ENCODE data around the gene INTS14. TPM values are rescaled to one million over a fixed set of nuclear protein-coding genes. Genes with fewer than 3 reads are reported as not detected.

Gene INTS14
- total RNA-seq, 1 donor from 2014 or later = 32.0 TPM

- Histone ChIP-seq H3K36me3 (peaks cover 97% of the 10 kb centered on the region), H3K4me1 (no peaks in the 10 kb centered on the region), H3K9me3 (no peaks in the 10 kb centered on the region), H3K27ac (no peak overlapping the region), H3K4me3 (no peak overlapping the region), H3K27me3 (no peaks in the 10 kb centered on the region)
- DNase-seq (no peak), ATAC-seq (no peak)
- intact Hi-C loops (cut with DNase I) = no loop called here
- TF ChIP-seq CTCF (IDR thresholded peaks at IDR 0.05) = peak; percentile 15
These were observed 15.0 kb downstream of the INTS14 start for GRCh38 chr15:65595960-65596359.

- Histone ChIP-seq H3K27ac (no peak overlapping the region), H3K9me3 (no peaks in the 10 kb centered on the region), H3K36me3 (peaks cover 90% of the 10 kb centered on the region), H3K27me3 (no peaks in the 10 kb centered on the region), H3K4me1 (no peaks in the 10 kb centered on the region), H3K4me3 (no peak overlapping the region)
- no peak for TF ChIP-seq CTCF (IDR thresholded peaks at IDR 0.05)
- no peak for ATAC-seq
- no peak for DNase-seq
- intact Hi-C loops (cut with DNase I) = no loop called here
These were observed 23.8 kb downstream of the INTS14 start for GRCh38 chr15:65587094-65587493.

GRCh38 chr15:65584241-65584640, 26.7 kb downstream of the INTS14 start:
- peaks cover 91% of the 10 kb centered on the region for H3K36me3 ChIP-seq
- peak overlapping the region; percentile 33 for H3K27ac ChIP-seq
- no peak for ATAC-seq
- H3K4me1 ChIP-seq = no peaks in the 10 kb centered on the region
- H3K9me3 ChIP-seq = no peaks in the 10 kb centered on the region
- TF ChIP-seq CTCF (IDR thresholded peaks at IDR 0.05) = no peak
- intact Hi-C loops (cut with DNase I) = no loop called here
- H3K4me3 ChIP-seq = no peak overlapping the region
- DNase-seq = no peak
- no peaks in the 10 kb centered on the region for H3K27me3 ChIP-seq

- Histone ChIP-seq H3K36me3 (peaks cover 91% of the 10 kb centered on the region), H3K27ac (no peak overlapping the region)
- no peak for DNase-seq
These were observed 27.2 kb downstream of the INTS14 start for GRCh38 chr15:65583701-65584100.

GRCh38 chr15:65580287-65580686, 30.6 kb downstream of the INTS14 start:
- H3K27ac ChIP-seq = no peak overlapping the region
- no peak overlapping the region for H3K4me3 ChIP-seq
- H3K4me1 ChIP-seq = no peaks in the 10 kb centered on the region
- intact Hi-C loops (cut with DNase I) = no loop called here
- DNase-seq (no peak), ATAC-seq (no peak)
- H3K9me3 ChIP-seq = no peaks in the 10 kb centered on the region
- peaks cover 80% of the 10 kb centered on the region for H3K36me3 ChIP-seq
- H3K27me3 ChIP-seq = no peaks in the 10 kb centered on the region
- TF ChIP-seq CTCF (IDR thresholded peaks at IDR 0.05) = no peak

More at GRCh38 chr15:65583701-65584100, 27.2 kb downstream of the INTS14 start:
- TF ChIP-seq CTCF (IDR thresholded peaks at IDR 0.05) = no peak
- intact Hi-C loops (cut with DNase I) = no loop called here
- no peak for ATAC-seq
- Histone ChIP-seq H3K4me1 (no peaks in the 10 kb centered on the region), H3K4me3 (no peak overlapping the region), H3K9me3 (no peaks in the 10 kb centered on the region), H3K27me3 (no peaks in the 10 kb centered on the region)

- H3K9me3 ChIP-seq = no peaks in the 10 kb centered on the region
- intact Hi-C loops (cut with DNase I) = no loop called here
- H3K36me3 ChIP-seq = peaks cover 76% of the 10 kb centered on the region
- no peak overlapping the region for H3K27ac ChIP-seq
- no peak overlapping the region for H3K4me3 ChIP-seq
- no peak for TF ChIP-seq CTCF (IDR thresholded peaks at IDR 0.05)
- no peak for ATAC-seq
- DNase-seq = no peak
- H3K4me1 ChIP-seq = no peaks in the 10 kb centered on the region
- no peaks in the 10 kb centered on the region for H3K27me3 ChIP-seq
These were observed 31.2 kb downstream of the INTS14 start for GRCh38 chr15:65579762-65580161.

Data from upper lobe of right lung (tissue), 1 donor.